Left renal cortex interstitium (tissue), 4 donors: ENCODE data around the gene COBL. TPM values are rescaled to one million over a fixed set of nuclear protein-coding genes. Genes with fewer than 3 reads are reported as not detected.

Experiments used
- DNase-seq, 4 donors: peaks; one replicate each; pipeline ENCODE4 v3.0.0-alpha.2; 2013; ENCODE audit warnings: low read depth in 4 of 4, low spot score in 2 of 4, missing footprints in 1 of 4
- polyA plus RNA-seq, 4 donors: library from polyadenylated mRNA; unstranded; fragments of 120-200 nt; gene quantifications; one replicate each; pipeline ENCODE4 v1.2.1, GENCODE V29; 2013; ENCODE audit not compliant: insufficient read length in 4 of 4

The COBL gene
- polyA plus RNA-seq, 4 donors, result 13.4 to 19.3 (median 17.3) TPM

- DNase-seq, result no peak
These were observed 37.8 kb downstream of the COBL start for GRCh38 chr7:51278797-51279196.

GRCh38 chr7:51276967-51277366, 39.6 kb downstream of the COBL start:
- DNase-seq, result no peak

- DNase-seq, result no peak
These were observed 40.5 kb downstream of the COBL start for GRCh38 chr7:51276091-51276605.

- no peak for DNase-seq
These were observed 41.1 kb downstream of the COBL start for GRCh38 chr7:51275532-51275931.

GRCh38 chr7:51274955-51275354, 41.7 kb downstream of the COBL start:
- no peak for DNase-seq

- DNase-seq, result no peak
These were observed 42.6 kb downstream of the COBL start for GRCh38 chr7:51274001-51274400.

- DNase-seq, result no peak
These were observed 43.2 kb downstream of the COBL start for GRCh38 chr7:51273360-51273759.

GRCh38 chr7:51270965-51271364, 45.6 kb downstream of the COBL start:
- no peak for DNase-seq

GRCh38 chr7:51269911-51270310, 46.7 kb downstream of the COBL start:
- DNase-seq, result no peak

GRCh38 chr7:51269321-51269720, 47.3 kb downstream of the COBL start:
- no peak for DNase-seq

GRCh38 chr7:51268859-51269258, 47.8 kb downstream of the COBL start:
- DNase-seq, result no peak

- DNase-seq, result no peak
These were observed 49.4 kb downstream of the COBL start for GRCh38 chr7:51267169-51267568.

- no peak for DNase-seq
These were observed 51.3 kb downstream of the COBL start for GRCh38 chr7:51265066-51265907.

GRCh38 chr7:51263631-51264484, 52.8 kb downstream of the COBL start:
- DNase-seq, result no peak

GRCh38 chr7:51262796-51263531, 53.6 kb downstream of the COBL start:
- DNase-seq, result no peak

GRCh38 chr7:51261950-51262795, 54.4 kb downstream of the COBL start:
- DNase-seq, result no peak

- no peak for DNase-seq
These were observed 55.3 kb downstream of the COBL start for GRCh38 chr7:51261117-51261835.

GRCh38 chr7:51260516-51260915, 56.1 kb downstream of the COBL start:
- no peak for DNase-seq

GRCh38 chr7:51259766-51260165, 56.8 kb downstream of the COBL start:
- DNase-seq, result no peak
